Panc1 (cell line): ENCODE results near the gene PDCD1. TPM values are rescaled to one million over a fixed set of nuclear protein-coding genes. Genes with fewer than 3 reads are reported as not detected.
"Not testable (repeated sequence)": the region's sequence is repeated elsewhere in the genome, so short reads cannot be mapped to it uniquely, and the experiment has no call there.

Experiments
- ATAC-seq: fragments of 200-7000 bp; cut with Tn5 transposase; 2 replicates; pipeline ENCODE4 v1.9.1; 2020; ENCODE audit warnings: mild to moderate bottlenecking, moderate library complexity
- BruUV-seq: library from RNA; stranded (reverse); fragments of 400-500 nt; replicated peaks from 2 replicates; lab custom pipeline; 2021; lab: Mats Ljungman, UMichigan
- CTCF ChIA-PET: fragments of 300-600 bp; sonication (Branson Sonifier 250); formaldehyde crosslinking; loops from one replicate; lab custom pipeline; 2022; ENCODE audit warnings: antibody characterized with exemption; lab: Charles Lee
- POLR2A ChIA-PET: fragments of 300-600 bp; sonication (Branson Sonifier 250); formaldehyde crosslinking; loops from one replicate; lab custom pipeline; 2022; ENCODE audit warnings: antibody characterized with exemption; lab: Charles Lee
- DNase-seq: peaks from one replicate; pipeline ENCODE4 v3.0.0-alpha.2; 2010; ENCODE audit warnings: low read depth, low spot score
- H3K27ac ChIP-seq: 2 replicates; pipeline ENCODE4 v1.5.1; 2011; ENCODE audit warnings: mild to moderate bottlenecking, low read length, inconsistent platforms
- H3K27me3 ChIP-seq: fragments of 200-500 bp; sonication (Bioruptor generic); 2 replicates; pipeline ENCODE4 v1.6.0; 2014; ENCODE audit warnings: low read length, inconsistent platforms; ENCODE audit not compliant: control insufficient read depth, insufficient read depth
- H3K36me3 ChIP-seq: fragments of 200-500 bp; sonication (Bioruptor generic); 2 replicates; pipeline ENCODE4 v1.5.1; 2014; ENCODE audit warnings: inconsistent platforms, mild to moderate bottlenecking, low read length, moderate library complexity; ENCODE audit not compliant: control insufficient read depth, insufficient read depth
- H3K4me1 ChIP-seq: 2 replicates; pipeline ENCODE4 v1.5.1; 2011; ENCODE audit warnings: inconsistent platforms, mild to moderate bottlenecking, low read length, moderate library complexity; ENCODE audit not compliant: control insufficient read depth, insufficient read depth
- H3K4me3 ChIP-seq, 2 experiments: 2 replicates each; pipeline ENCODE4 v1.5.1; 2011 to 2012; ENCODE audit warnings: low read depth in 2 of 2, low read length in 2 of 2, mild to moderate bottlenecking in 2 of 2, inconsistent platforms in 1 of 2, moderate library complexity in 1 of 2
- H3K9me3 ChIP-seq: fragments of 200-500 bp; sonication (Bioruptor generic); 2 replicates; pipeline ENCODE4 v1.5.1; 2014; ENCODE audit warnings: low read depth, mild to moderate bottlenecking, inconsistent platforms, low read length, moderate library complexity; ENCODE audit not compliant: control insufficient read depth, insufficient read depth
- CTCF ChIP-seq: fragments of 450-650 bp; IDR thresholded peaks from 2 replicates; pipeline ENCODE4 v1.5.1; 2017; ENCODE audit warnings: mild to moderate bottlenecking
- POLR2AphosphoS5 ChIP-seq: IDR thresholded peaks from 2 replicates; pipeline ENCODE4 v1.6.1; 2012; ENCODE audit warnings: mild to moderate bottlenecking, low read depth, low read length, moderate library complexity
- REST ChIP-seq, 2 experiments: IDR thresholded peaks; 2 replicates each; pipeline ENCODE4 v1.6.1; 2011 to 2012; ENCODE audit warnings: low read depth in 2 of 2, control low read depth in 1 of 2, low read length in 1 of 2, mild to moderate bottlenecking in 1 of 2, moderate library complexity in 1 of 2; ENCODE audit not compliant: insufficient read depth in 1 of 2
- SIN3A ChIP-seq: IDR thresholded peaks from 2 replicates; pipeline ENCODE4 v1.6.1; 2012; ENCODE audit warnings: low read depth, mild to moderate bottlenecking, low read length, moderate library complexity, borderline replicate concordance; ENCODE audit not compliant: insufficient read depth
- TCF7L2 ChIP-seq: IDR thresholded peaks from 2 replicates; pipeline ENCODE4 v1.6.1; 2011; ENCODE audit warnings: mild to moderate bottlenecking, low read depth, low read length, inconsistent platforms
- in situ Hi-C: cut with HindIII; loops from 2 replicates; pipeline ENCODE4 v1.10.0; 2016; ENCODE audit warnings: low sequenced_read_pairs, low pct_unique_long_range_greater_than_20kb
- intact Hi-C: fragments of 100-400 bp; cut with micrococcal nuclease; formaldehyde crosslinking; loops from one replicate; pipeline ENCODE4 v1.10.0; 2022; ENCODE audit not compliant: unreplicated experiment
- total RNA-seq: library from RNA; stranded (reverse); gene quantifications from one replicate; pipeline ENCODE4 v1.2.1, GENCODE V29; 2021; ENCODE audit not compliant: unreplicated experiment

The PDCD1 gene
- total RNA-seq, 1 experiment from 2014 or later: 0.15 TPM

- intact Hi-C loops (no loop called here), in situ Hi-C loops (no loop called here)
- TF ChIP-seq CTCF (no peak), POLR2AphosphoS5 (no peak), REST (IDR thresholded peaks at IDR 0.05; ENCODE audit: insufficient read depth in 1 of 2, low read depth in 2 of 2, low read length in 1 of 2) (no peak), TCF7L2 (no peak), SIN3A (no peak)
- Histone ChIP-seq H3K27ac (no peak overlapping the region), H3K4me1 (no peaks in the 10 kb centered on the region), H3K4me3 (no peak overlapping the region), H3K27me3 (no peaks in the 10 kb centered on the region; the same call in 1 of the 2 replicates), H3K9me3 (no peaks in the 10 kb centered on the region), H3K36me3 (no peaks in the 10 kb centered on the region)
- ChIA-PET POLR2A (no interaction called here), CTCF (interaction anchor here (0.9 kb wide), 1 partner anchor 19 kb away, joined by 6 read pairs; no protein-coding TSS in a partner anchor)
- ATAC-seq: no peak
- no TSS peak for BruUV-seq
- no peak for DNase-seq
Observed at GRCh38 chr2:241834527-241835210, 24.0 kb downstream of the PDCD1 start.

GRCh38 chr2:241833756-241834526 is 24.8 kb downstream of the PDCD1 start:
- CTCF ChIA-PET: interaction anchor here (0.9 kb wide), 1 partner anchor 18 kb away, joined by 6 read pairs; no protein-coding TSS in a partner anchor
- in situ Hi-C loops, intact Hi-C loops, BruUV-seq, H3K4me3 ChIP-seq, H3K27ac ChIP-seq, H3K36me3 ChIP-seq, H3K4me1 ChIP-seq, POLR2A ChIA-PET, ATAC-seq, DNase-seq, H3K27me3 ChIP-seq, H3K9me3 ChIP-seq: not testable (repeated sequence)
